GM06990 (cell line): ENCODE measurements around the gene GGT7.
"Not testable (repeated sequence)": the region's sequence is repeated elsewhere in the genome, so short reads cannot be mapped to it uniquely, and the experiment has no call there.

Source experiments
- DNase-seq: peaks from one replicate; pipeline ENCODE4 v3.0.0-alpha.2; 2011; ENCODE audit not compliant: insufficient read length; ENCODE audit errors: extremely low read depth
- H3K27me3 ChIP-seq: replicated peaks from 2 replicates; pipeline ENCODE4 v1.6.0; 2011; ENCODE audit warnings: low read length; ENCODE audit not compliant: control insufficient read depth, insufficient read depth
- H3K36me3 ChIP-seq: 2 replicates; pipeline ENCODE4 v1.5.1; 2011; ENCODE audit warnings: low read length; ENCODE audit not compliant: control insufficient read depth, insufficient read depth
- H3K4me3 ChIP-seq: replicated peaks from 2 replicates; pipeline ENCODE4 v1.5.1; 2011; ENCODE audit warnings: low read depth, mild to moderate bottlenecking, control low read depth, low read length
- TF ChIP-seq, protein P1 (sequence below): IDR thresholded peaks from 2 replicates; pipeline ENCODE4 v1.5.1; 2011; ENCODE audit warnings: low read length, control low read depth, mild to moderate bottlenecking, inconsistent platforms; ENCODE audit not compliant: insufficient read depth, poor library complexity, severe bottlenecking

The GGT7 gene

GRCh38 chr20:34915131-34915530 is 42.5 kb upstream of the GGT7 start:
- H3K4me3 ChIP-seq, result no peak overlapping the region
- H3K36me3 ChIP-seq, result no peaks in the 10 kb centered on the region
- TF ChIP-seq, protein P1, sequence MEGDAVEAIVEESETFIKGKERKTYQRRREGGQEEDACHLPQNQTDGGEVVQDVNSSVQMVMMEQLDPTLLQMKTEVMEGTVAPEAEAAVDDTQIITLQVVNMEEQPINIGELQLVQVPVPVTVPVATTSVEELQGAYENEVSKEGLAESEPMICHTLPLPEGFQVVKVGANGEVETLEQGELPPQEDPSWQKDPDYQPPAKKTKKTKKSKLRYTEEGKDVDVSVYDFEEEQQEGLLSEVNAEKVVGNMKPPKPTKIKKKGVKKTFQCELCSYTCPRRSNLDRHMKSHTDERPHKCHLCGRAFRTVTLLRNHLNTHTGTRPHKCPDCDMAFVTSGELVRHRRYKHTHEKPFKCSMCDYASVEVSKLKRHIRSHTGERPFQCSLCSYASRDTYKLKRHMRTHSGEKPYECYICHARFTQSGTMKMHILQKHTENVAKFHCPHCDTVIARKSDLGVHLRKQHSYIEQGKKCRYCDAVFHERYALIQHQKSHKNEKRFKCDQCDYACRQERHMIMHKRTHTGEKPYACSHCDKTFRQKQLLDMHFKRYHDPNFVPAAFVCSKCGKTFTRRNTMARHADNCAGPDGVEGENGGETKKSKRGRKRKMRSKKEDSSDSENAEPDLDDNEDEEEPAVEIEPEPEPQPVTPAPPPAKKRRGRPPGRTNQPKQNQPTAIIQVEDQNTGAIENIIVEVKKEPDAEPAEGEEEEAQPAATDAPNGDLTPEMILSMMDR, result no peak
- no peak for DNase-seq
- no peaks in the 10 kb centered on the region for H3K27me3 ChIP-seq

DNA sequence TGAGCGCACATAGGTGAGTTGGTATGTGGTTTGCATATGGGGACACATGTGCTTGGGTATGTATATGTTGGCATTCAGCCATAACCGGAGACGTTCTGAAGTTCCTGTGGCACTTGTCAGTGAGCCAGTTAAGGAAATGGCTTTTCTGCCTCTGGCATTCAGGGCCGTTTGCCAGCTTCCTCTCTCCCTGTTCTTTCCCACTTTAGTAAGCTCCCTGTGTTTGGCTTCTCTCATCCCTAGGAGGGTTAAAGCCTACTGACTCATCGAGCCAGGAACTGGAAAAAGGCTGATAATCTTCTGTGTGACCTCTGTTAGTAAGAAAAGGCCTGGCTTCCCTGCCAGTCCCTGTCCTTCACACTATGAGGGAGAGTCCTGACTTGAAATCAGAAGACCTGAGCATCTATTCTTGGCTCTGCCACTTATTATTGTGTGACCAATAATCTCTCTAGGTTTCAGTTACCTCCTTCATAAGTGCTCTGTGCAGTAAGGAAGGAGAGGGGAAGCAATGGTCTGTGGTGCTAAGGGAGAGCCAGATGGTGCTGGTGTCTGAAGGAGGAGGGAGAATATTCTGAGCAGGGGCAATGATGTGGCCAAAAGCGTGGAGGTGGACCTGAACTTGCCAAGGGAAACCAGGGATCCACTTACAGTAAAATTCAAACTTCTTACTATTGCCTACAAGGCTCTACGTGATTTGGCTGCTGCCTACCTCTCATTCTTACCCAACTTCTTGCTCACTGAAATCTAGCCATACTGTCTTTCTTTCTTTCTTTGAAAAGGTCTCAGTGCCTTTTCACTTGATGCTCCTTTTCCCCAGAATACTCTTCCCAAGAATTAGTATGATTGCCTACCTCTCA is 35.2 kb upstream of the GGT7 start:
- Histone ChIP-seq H3K4me3 (no peak overlapping the region), H3K27me3 (no peaks in the 10 kb centered on the region), H3K36me3 (no peaks in the 10 kb centered on the region)
- TF ChIP-seq, protein P1, result no peak
- no peak for DNase-seq

DNA sequence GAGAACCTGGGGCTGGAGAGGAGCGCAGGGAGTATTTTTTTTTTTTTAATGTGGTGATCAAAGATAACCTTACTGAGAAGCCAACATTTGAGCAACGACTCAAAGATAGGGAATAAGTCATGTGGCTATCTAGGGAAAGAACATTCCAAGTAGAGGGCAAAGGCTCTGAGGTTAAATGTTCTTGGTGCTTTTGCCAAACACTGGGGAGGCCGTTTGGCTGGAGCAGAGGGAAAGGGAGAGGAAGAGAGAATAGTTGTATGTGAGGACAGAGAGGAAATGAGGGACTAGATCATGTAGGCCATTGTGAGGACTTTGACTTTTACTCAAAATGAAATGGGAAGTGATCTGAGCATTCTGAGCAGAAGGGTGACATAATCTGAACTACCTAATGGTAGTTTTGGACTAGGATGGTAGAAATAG is 31.6 kb upstream of the GGT7 start:
- no peaks in the 10 kb centered on the region for H3K36me3 ChIP-seq
- no peak overlapping the region for H3K4me3 ChIP-seq
- H3K27me3 ChIP-seq, result no peaks in the 10 kb centered on the region
- TF ChIP-seq, protein P1, result no peak
- DNase-seq, result no peak

DNA sequence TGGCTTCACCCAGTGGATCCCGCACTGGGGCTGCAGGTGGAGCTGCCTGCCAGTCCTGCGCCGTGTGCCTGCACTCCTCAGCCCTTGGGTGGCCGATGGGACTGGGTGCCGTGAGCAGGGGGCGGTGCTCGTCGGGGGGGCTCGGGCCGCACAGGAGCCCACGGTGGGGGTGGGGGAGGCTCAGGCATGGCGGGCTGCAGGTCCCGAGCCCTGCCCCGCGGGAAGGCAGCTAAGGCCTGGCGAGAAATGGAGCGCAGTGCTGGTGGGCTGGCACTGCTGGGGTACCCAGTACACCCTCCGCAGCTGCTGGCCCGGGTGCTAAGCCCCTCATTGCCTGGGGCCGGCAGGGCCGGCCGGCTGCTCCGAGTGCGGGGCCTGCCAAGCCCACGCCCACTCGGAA is 26.1 kb upstream of the GGT7 start:
- not testable (repeated sequence) for H3K36me3 ChIP-seq, H3K27me3 ChIP-seq, H3K4me3 ChIP-seq, DNase-seq

GRCh38 chr20:34898129-34898528 is 25.5 kb upstream of the GGT7 start:
- H3K4me3 ChIP-seq, DNase-seq, H3K27me3 ChIP-seq, H3K36me3 ChIP-seq: not testable (repeated sequence)

DNA sequence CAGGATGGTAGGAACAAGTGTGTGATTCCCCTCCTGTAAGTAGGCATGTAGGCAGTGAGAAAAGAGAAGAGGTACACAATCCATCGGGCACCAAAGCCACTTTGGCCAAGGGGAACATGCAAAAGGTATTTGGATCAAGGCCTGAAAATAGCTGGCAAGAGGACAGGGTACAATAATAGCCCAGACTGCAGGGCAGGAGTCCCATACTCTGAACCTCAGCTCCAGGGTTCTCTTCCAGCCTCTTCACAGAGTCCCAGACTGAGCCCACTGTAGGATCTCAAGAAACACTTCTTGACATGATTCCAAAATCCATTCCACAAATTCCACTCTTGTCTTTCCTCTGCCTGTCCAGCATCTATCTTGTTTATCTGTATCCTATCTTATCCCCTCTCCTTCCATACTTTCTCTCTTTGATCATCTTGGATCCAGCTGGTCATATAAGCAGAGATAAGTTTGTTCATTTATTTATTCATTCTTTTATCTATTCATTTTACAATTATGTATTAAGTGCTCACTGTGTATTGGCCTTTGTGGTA is 23.5 kb upstream of the GGT7 start:
- TF ChIP-seq, protein P1, result no peak
- Histone ChIP-seq H3K36me3 (no peaks in the 10 kb centered on the region), H3K27me3 (no peaks in the 10 kb centered on the region), H3K4me3 (no peak overlapping the region)
- no peak for DNase-seq
